Activated T-helper 17 cell treated with anti-CD3 and anti-CD28 coated beads, Interleukin-2, amount 50 U/mL, for 72 hours (primary cell): ENCODE data around the gene E2F2. TPM values are rescaled to one million over a fixed set of nuclear protein-coding genes. Genes with fewer than 3 reads are reported as not detected.

Source experiments
- ATAC-seq: fragments of 150-1000 bp; cut with Tn5 transposase; replicated peaks from 2 replicates; pipeline ENCODE4 v1.10.0; 2021; ENCODE audit warnings: mild to moderate bottlenecking, moderate library complexity
- H3K27ac Mint-ChIP-seq: one replicate; pipeline ENCODE4 v1.8.0; 2022; ENCODE audit warnings: mixed read lengths
- H3K27me3 Mint-ChIP-seq: one replicate; pipeline ENCODE4 v1.8.0; 2022; ENCODE audit warnings: mixed read lengths
- H3K36me3 Mint-ChIP-seq: one replicate; pipeline ENCODE4 v1.8.0; 2022; ENCODE audit warnings: low read depth, mild to moderate bottlenecking, mixed read lengths
- H3K4me1 Mint-ChIP-seq: one replicate; pipeline ENCODE4 v1.8.0; 2022; ENCODE audit warnings: mixed read lengths
- H3K4me3 Mint-ChIP-seq: one replicate; pipeline ENCODE4 v1.8.0; 2022; ENCODE audit warnings: mild to moderate bottlenecking, mixed read lengths
- H3K9me3 Mint-ChIP-seq: one replicate; pipeline ENCODE4 v1.8.0; 2022; ENCODE audit warnings: mixed read lengths
- total RNA-seq, 2 donors: library from RNA; stranded (reverse); gene quantifications; one replicate each; pipeline ENCODE4 v1.2.3, GENCODE V29; 2022

Gene E2F2
- total RNA-seq, 2 donors from 2014 or later = 13.0 to 24.1 TPM

- H3K4me1 Mint-ChIP-seq = peaks cover 6% of the 10 kb centered on the region
- H3K27ac Mint-ChIP-seq = no peak overlapping the region
- ATAC-seq = no peak
- H3K27me3 Mint-ChIP-seq = peaks cover 16% of the 10 kb centered on the region
- H3K36me3 Mint-ChIP-seq = peaks cover 6% of the 10 kb centered on the region
- H3K9me3 Mint-ChIP-seq = no peaks in the 10 kb centered on the region
- no peak overlapping the region for H3K4me3 Mint-ChIP-seq
These were observed 36.6 kb upstream of the E2F2 start for GRCh38 chr1:23567629-23567995.

DNA sequence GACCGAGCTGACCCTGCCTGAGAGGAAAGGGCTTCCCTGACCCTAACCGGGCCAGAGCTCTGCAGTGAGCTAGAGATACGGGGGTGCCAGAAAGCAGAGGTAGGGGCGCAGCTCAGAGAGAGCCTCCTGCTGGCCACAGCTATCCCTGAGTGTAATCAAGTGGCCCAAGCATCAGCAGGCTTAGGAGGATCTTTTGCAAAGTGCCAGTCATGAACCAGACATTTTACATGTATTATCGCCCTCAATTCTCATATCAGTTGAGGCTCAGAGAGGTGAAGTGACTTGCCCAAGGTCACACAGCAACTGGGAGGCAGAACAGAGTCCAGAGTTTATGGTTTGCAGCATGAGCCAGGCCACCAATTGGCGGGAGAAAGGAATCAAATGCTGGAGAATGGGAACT, 35.3 kb upstream of the E2F2 start:
- no peak for ATAC-seq
- Mint-ChIP-seq H3K9me3 (no peaks in the 10 kb centered on the region), H3K36me3 (peaks cover 6% of the 10 kb centered on the region), H3K27ac (no peak overlapping the region), H3K4me1 (peaks cover 6% of the 10 kb centered on the region), H3K27me3 (peaks cover 16% of the 10 kb centered on the region), H3K4me3 (no peak overlapping the region)

DNA sequence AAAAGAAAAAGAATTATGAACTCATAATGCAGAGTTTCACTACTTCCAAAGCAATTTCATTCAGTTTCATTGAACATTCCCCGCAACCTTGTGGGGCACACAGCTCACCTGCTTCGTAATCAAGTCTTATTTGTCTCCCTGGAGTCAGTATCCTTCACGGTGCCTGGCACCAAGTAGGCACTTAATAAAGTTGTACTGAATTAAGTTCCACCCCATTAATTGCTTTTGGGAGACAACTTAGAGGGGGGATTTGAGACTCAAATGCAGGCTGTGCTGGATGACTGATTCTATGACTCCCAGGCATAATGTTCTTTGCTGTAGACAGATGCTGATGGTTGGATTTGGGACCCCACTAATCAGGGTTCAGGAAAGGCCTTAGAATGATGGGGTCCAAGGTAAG, 34.7 kb upstream of the E2F2 start:
- H3K27me3 Mint-ChIP-seq = peaks cover 16% of the 10 kb centered on the region
- H3K36me3 Mint-ChIP-seq = peaks cover 6% of the 10 kb centered on the region
- H3K27ac Mint-ChIP-seq = no peak overlapping the region
- peaks cover 6% of the 10 kb centered on the region for H3K4me1 Mint-ChIP-seq
- no peaks in the 10 kb centered on the region for H3K9me3 Mint-ChIP-seq
- no peak for ATAC-seq
- no peak overlapping the region for H3K4me3 Mint-ChIP-seq

GRCh38 chr1:23564529-23565122, 33.6 kb upstream of the E2F2 start:
- H3K9me3 Mint-ChIP-seq = no peaks in the 10 kb centered on the region
- peaks cover 6% of the 10 kb centered on the region for H3K4me1 Mint-ChIP-seq
- H3K27me3 Mint-ChIP-seq = peaks cover 16% of the 10 kb centered on the region
- H3K36me3 Mint-ChIP-seq = peaks cover 6% of the 10 kb centered on the region
- no peak overlapping the region for H3K4me3 Mint-ChIP-seq
- H3K27ac Mint-ChIP-seq = no peak overlapping the region
- no peak for ATAC-seq

DNA sequence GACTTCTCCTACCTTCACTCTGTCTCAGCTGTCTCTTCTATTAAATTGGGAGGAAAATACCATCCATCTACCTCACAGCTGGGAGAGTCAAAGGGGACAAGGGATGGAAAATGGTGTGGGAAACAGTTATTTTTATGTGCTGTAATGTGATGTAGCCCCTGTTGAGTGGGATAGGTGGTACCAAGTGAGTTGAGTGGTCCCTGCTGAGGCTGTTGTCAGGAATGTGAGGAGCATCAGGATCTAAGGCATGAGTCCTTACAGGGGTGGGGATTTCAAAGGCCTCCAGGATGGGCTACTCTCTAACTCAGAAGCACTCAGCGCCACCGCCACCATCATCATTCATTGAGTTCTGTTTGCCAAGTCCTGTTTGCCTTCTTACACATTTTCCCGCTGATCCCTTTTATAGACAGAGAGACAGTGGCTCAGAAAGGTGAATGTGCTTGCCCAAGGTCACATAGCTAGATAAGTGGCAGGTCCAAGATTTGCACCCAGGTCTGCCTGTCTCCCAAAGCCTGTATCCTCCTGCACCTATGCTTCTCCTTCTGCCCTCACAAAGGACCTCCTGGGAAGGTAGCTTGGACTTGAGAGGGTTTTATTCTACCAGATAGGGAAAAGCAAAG, 32.8 kb upstream of the E2F2 start:
- ATAC-seq = no peak
- H3K27me3 Mint-ChIP-seq = peaks cover 10% of the 10 kb centered on the region

GRCh38 chr1:23563003-23563402, 32.0 kb upstream of the E2F2 start:
- Mint-ChIP-seq H3K9me3 (no peaks in the 10 kb centered on the region), H3K27me3 (peaks cover 3% of the 10 kb centered on the region), H3K27ac (no peak overlapping the region)

More for the DNA sequence above, 32.8 kb upstream of the E2F2 start:
- H3K27ac Mint-ChIP-seq = no peak overlapping the region
- H3K9me3 Mint-ChIP-seq = no peaks in the 10 kb centered on the region
- peaks cover 6% of the 10 kb centered on the region for H3K4me1 Mint-ChIP-seq
- peaks cover 7% of the 10 kb centered on the region for H3K36me3 Mint-ChIP-seq
- no peak overlapping the region for H3K4me3 Mint-ChIP-seq

DNA sequence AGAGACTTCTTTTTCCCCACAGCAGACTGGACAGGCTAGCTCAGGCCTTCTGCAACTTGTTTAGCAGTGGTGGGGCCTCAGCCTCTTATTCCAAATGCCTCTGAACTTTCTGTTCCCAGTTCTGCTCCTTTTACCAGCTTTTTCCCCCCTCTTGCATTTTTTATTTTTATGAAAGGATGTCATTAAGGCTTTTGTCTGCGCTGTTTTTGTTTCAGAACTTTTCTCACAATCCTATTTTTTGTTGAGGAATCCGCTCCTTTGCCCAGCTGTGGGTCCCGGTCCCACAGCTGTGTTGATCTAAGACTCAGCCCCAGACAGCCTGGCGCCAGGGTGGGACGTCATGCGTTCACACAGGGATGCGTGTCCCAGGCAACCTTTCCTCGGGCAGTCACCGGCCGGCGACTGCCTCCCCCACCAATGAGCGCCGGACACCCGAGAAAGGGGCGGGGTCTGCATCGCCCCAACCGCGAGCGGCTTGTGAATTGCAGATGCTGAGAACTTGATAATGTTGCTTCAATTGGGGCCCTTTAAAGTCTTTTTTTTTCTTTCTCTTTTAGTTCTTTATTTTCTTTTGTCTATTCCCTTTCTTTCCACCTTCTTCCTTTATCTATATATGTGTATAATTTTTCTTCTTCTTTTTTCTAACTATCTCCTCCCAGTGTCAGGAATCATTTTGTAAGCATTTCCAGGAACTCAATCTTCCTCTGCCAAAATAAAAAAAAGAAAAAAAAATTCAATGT, 31.3 kb upstream of the E2F2 start:
- H3K27me3 Mint-ChIP-seq = peaks cover 3% of the 10 kb centered on the region
- no peak for ATAC-seq
- H3K9me3 Mint-ChIP-seq = no peaks in the 10 kb centered on the region
- peaks cover 6% of the 10 kb centered on the region for H3K4me1 Mint-ChIP-seq
- no peak overlapping the region for H3K27ac Mint-ChIP-seq
- H3K36me3 Mint-ChIP-seq = peaks cover 16% of the 10 kb centered on the region
- no peak overlapping the region for H3K4me3 Mint-ChIP-seq

More at GRCh38 chr1:23563003-23563402, 32.0 kb upstream of the E2F2 start:
- Mint-ChIP-seq H3K4me3 (no peak overlapping the region), H3K4me1 (no peaks in the 10 kb centered on the region), H3K36me3 (peaks cover 9% of the 10 kb centered on the region)
- no peak for ATAC-seq

DNA sequence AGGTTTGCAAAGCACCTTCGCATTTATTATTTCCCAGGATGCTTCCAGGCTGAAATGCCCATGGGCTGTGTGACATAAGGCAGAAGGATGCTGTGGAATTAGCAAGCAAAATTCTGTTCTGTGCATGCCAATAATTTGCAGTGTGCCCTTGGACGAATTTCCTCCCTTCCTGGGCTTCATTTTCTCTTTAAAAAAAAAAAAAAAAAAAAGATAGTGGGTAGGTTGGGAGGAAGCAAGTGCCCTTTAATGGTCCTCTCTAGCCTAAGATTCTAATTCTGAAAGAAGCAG, 30.7 kb upstream of the E2F2 start:
- Mint-ChIP-seq H3K4me3 (no peak overlapping the region), H3K4me1 (peaks cover 7% of the 10 kb centered on the region), H3K27me3 (no peaks in the 10 kb centered on the region), H3K9me3 (no peaks in the 10 kb centered on the region), H3K27ac (no peak overlapping the region), H3K36me3 (peaks cover 19% of the 10 kb centered on the region)
- ATAC-seq = no peak

DNA sequence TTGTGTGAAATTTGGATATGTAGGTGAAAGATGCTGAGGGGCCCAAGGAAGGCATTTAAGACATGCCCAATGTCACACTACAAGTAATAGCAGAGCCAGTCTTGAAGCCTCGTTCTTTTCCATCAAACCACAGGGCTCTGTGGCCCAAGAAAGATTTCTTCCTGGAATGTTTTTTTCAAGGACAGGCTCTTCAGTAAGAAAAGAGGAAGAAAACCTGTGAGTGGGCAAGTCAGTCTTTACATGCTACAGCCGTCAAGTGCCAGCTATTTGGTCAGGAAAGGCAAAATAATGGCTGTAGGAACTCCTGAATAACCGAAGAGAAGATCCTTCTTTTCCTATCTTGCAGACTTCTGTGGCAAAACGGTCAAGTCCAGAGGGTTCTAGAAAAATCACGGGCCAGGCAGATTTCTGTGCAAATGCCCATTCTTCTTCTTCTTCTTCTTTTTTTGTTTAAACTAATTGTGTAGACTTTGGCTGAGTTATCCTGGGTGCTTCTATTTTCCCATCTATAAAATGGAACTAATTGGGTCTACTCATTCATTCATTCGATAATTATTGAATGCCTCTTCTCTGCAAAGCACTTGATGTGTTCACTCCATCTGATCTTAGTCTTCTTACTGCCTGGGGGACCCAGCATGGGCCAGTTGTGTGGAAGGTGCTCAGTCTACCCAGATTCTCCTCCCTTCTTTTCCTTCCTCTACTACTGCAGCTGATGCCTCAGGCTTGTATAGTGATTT, 30.2 kb upstream of the E2F2 start:
- H3K27ac Mint-ChIP-seq = no peak overlapping the region
- H3K4me3 Mint-ChIP-seq = no peak overlapping the region
- peaks cover 11% of the 10 kb centered on the region for H3K4me1 Mint-ChIP-seq
- H3K36me3 Mint-ChIP-seq = peaks cover 19% of the 10 kb centered on the region
- ATAC-seq = no peak
- no peaks in the 10 kb centered on the region for H3K9me3 Mint-ChIP-seq
- no peaks in the 10 kb centered on the region for H3K27me3 Mint-ChIP-seq

GRCh38 chr1:23559985-23560741, 29.1 kb upstream of the E2F2 start:
- Mint-ChIP-seq H3K4me3 (peak overlapping the region; percentile 94), H3K27me3 (no peaks in the 10 kb centered on the region), H3K27ac (peak overlapping the region; percentile 77), H3K4me1 (peaks cover 18% of the 10 kb centered on the region), H3K36me3 (peaks cover 19% of the 10 kb centered on the region), H3K9me3 (no peaks in the 10 kb centered on the region)
- ATAC-seq = no peak

DNA sequence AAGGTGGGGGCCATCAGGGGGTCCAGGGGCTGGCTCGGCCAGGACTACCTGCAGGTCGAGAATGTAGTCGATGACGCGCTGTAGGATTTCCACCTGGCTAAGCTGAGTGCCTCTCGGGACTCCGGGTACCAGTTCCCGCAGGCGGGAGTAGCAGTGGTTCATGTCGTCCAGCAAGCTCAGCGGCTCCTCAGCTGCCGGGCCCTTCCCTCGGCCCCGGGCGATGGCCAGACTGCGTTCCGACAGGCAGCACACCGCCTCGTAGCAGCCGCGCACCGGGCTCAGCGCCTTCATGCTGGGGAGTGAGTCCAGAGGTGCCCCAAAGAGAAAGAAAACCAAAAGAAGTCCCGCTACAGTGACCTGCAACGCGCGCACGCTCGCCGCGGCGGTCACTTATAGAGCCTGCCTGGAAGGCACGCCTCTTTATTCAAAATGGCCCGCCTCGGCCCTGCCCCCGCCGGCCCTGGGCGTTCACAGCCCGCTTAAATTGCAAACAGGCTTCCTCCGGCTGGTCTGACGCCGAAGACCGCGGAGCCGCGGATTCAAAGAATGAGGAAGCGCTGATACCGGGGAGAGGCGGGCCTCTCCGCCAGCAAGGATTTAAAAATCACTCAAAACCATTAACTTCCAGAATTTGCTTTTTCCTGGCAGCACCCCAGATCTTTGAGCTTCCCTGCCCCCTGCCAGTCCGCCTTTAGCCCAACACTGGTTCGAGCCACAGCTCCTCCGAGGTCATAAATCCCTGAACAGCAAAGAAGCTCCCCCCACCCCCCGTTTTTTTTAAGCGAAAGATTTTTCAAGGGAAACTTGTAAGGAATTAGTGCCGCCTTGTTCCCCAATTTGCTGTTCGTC, 28.3 kb upstream of the E2F2 start, which contains the start of gene ID3:
Gene ID3, minus strand, starts transcription at position 366 of the 849 bp plus-strand sequence. Its CDS starts 75 bp downstream, at position 291.
- Mint-ChIP-seq H3K4me1 (peaks cover 18% of the 10 kb centered on the region), H3K9me3 (no peaks in the 10 kb centered on the region), H3K36me3 (peaks cover 19% of the 10 kb centered on the region), H3K27ac (peak within 1 kb of the TSS; percentile 77), H3K4me3 (peak within 1 kb of the TSS; percentile 94), H3K27me3 (no peaks in the 10 kb centered on the region)
- ATAC-seq = peak; percentile 81

DNA sequence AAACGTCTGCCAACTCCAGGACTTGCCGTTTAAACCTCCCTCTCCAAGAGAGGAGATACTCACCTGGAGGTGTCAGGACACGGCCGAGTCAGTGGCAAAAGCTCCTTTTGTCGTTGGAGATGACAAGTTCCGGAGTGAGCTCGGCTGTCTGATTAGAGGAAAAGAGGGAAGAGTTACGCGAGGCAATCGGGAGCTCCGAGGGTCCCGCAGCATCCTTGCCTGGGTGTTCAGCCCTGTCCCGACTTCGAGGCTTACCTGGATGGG, 27.8 kb upstream of the E2F2 start:
- Mint-ChIP-seq H3K4me3 (peak overlapping the region; percentile 94), H3K36me3 (peaks cover 19% of the 10 kb centered on the region), H3K27me3 (no peaks in the 10 kb centered on the region), H3K4me1 (peaks cover 24% of the 10 kb centered on the region), H3K9me3 (no peaks in the 10 kb centered on the region), H3K27ac (peak overlapping the region; percentile 77)
- ATAC-seq = no peak

DNA sequence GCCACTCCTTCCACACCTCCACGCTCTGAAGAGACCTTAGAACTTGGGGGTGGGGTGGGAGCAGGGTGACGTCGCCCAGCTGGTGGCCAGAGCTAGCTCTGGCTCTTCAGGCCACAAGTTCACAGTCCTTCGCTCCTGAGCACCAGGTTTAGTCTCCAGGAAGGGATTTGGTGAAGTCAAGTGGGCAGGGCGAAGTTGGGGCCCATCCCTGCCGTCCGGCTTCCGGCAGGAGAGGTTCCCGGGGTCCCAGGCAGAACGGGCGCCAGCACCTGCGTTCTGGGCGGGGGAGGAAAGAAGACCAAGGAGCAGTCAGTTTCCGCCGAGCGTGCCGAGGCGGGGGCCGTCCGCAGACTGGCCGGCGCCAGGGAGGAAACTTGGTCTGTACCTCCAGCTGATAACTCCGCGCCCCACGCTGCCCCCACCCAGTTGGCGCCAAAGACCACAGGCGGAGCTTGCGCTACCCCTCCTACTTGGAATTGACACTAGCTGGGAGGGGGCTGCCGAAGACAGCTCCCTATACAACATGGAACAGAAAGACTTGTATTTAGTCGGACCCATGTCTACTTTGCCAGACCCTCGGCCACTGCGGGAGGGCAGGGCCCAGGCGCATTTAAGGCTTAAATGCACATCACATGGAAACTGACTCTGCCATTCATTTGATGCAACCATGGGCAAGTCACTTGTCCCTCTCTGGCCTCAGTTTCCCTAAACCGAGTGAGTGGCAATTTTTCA, 27.3 kb upstream of the E2F2 start:
- peaks cover 24% of the 10 kb centered on the region for H3K4me1 Mint-ChIP-seq
- H3K36me3 Mint-ChIP-seq = peaks cover 19% of the 10 kb centered on the region
- no peaks in the 10 kb centered on the region for H3K9me3 Mint-ChIP-seq
- ATAC-seq = peak; percentile 13
- H3K27me3 Mint-ChIP-seq = no peaks in the 10 kb centered on the region
- H3K4me3 Mint-ChIP-seq = peak overlapping the region; percentile 94
- H3K27ac Mint-ChIP-seq = peak overlapping the region; percentile 77
